Activated naive CD4-positive, alpha-beta T cell treated with anti-CD3 and anti-CD28 coated beads, Interleukin-2, amount 50 U/mL, for 16 hours (primary cell): Measurements from ENCODE around the gene HJURP.

Experiments
- DNase-seq: peaks from one replicate; pipeline ENCODE4 v3.0.0-alpha.2; 2020

HJURP gene

GRCh38 chr2:233811732-233812131 is 42.6 kb downstream of the HJURP start:
- DNase-seq = no peak

GRCh38 chr2:233811087-233811486 is 43.2 kb downstream of the HJURP start:
- DNase-seq = no peak

- DNase-seq = no peak
These were observed 44.0 kb downstream of the HJURP start for GRCh38 chr2:233810385-233810784.

- no peak for DNase-seq
These were observed 46.1 kb downstream of the HJURP start for GRCh38 chr2:233807966-233808935.

- DNase-seq = no peak
These were observed 47.0 kb downstream of the HJURP start for GRCh38 chr2:233807215-233807865.

- DNase-seq = no peak
These were observed 50.3 kb downstream of the HJURP start for GRCh38 chr2:233803994-233804393.

- DNase-seq = no peak
These were observed 50.9 kb downstream of the HJURP start for GRCh38 chr2:233803292-233803911.

GRCh38 chr2:233802132-233802815 is 52.1 kb downstream of the HJURP start:
- no peak for DNase-seq

- no peak for DNase-seq
These were observed 52.8 kb downstream of the HJURP start for GRCh38 chr2:233801357-233802131.

GRCh38 chr2:233800208-233800607 is 54.1 kb downstream of the HJURP start:
- no peak for DNase-seq

- DNase-seq = no peak
These were observed 54.6 kb downstream of the HJURP start for GRCh38 chr2:233799716-233800115.

GRCh38 chr2:233799087-233799665 is 55.2 kb downstream of the HJURP start:
- no peak for DNase-seq

GRCh38 chr2:233798335-233799086 is 55.8 kb downstream of the HJURP start:
- no peak for DNase-seq

GRCh38 chr2:233796254-233796653 is 58.1 kb downstream of the HJURP start:
- DNase-seq = no peak

- DNase-seq = no peak
These were observed 58.6 kb downstream of the HJURP start for GRCh38 chr2:233795735-233796171.

- no peak for DNase-seq
These were observed 60.1 kb downstream of the HJURP start for GRCh38 chr2:233794128-233794658.

GRCh38 chr2:233793465-233794127 is 60.7 kb downstream of the HJURP start:
- DNase-seq = no peak

- no peak for DNase-seq
These were observed 61.6 kb downstream of the HJURP start for GRCh38 chr2:233792720-233793119.

- no peak for DNase-seq
These were observed 62.4 kb downstream of the HJURP start for GRCh38 chr2:233791883-233792329.
